Measurements from ENCODE around the gene DDX49. TPM values are rescaled to one million over a fixed set of nuclear protein-coding genes. Genes with fewer than 3 reads are reported as not detected.

The DDX49 gene
- 10 to 100 TPM; 87.4 to 89.2 TPM for total RNA-seq

DNA sequence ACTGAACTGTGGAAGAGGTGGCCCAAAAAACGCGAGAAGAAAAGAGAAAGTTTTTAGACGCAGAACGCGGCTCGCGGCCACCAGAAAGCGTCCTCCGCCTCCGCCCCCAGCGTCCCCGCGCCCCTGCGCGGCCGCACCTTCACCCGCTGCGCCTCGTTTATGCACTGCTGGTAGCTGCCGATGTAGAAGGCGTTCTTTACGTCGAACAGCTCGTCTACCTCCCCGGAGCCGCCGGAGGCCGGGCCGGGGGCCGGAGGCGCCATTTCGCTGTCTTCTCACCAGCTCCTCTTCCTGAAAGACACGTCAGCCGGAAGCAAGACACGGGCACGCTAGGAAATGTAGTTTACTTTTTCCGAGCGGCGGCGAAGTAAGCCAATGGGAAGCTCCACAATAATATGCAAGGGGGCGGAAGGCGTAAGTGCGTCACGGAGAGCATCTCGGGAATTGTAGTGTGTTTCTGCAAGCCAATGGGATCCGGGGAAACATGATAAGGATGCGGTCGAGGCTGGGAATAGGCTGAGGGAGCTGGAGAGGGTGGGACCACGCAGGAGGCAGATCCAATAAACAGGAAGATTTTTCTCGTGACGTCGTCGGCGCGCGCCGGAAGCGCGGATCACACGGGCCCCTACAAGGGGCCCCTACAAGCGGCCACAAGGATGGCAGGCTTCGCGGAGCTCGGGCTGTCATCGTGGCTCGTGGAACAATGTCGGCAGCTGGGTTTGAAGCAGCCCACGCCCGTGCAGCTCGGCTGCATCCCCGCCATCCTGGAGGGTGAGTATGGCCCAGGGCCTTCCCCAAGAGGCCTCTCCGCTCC is at the start of gene DDX49, which contains the start of gene COPE:
TSS of gene DDX49 (plus strand) at position 630 of the 814 bp plus-strand sequence. CDS start at position 657, 27 bp downstream.
TSS of gene COPE (minus strand) at position 302 of the 814 bp plus-strand sequence. CDS start at position 263, 39 bp downstream.
- H3K36me3 Mint-ChIP-seq = peaks cover 38% of the 10 kb centered on the region
- peak within 1 kb of the TSS; percentile 89 for H3K27ac Mint-ChIP-seq
- H3K4me1 Mint-ChIP-seq = peaks cover 30% of the 10 kb centered on the region
- DNase-seq = peak; percentile 94
- H3K27me3 Mint-ChIP-seq = peaks cover 3% of the 10 kb centered on the region
- no peaks in the 10 kb centered on the region for H3K9me3 Mint-ChIP-seq
- H3K4me3 Mint-ChIP-seq = peak within 1 kb of the TSS; percentile 99

DNA sequence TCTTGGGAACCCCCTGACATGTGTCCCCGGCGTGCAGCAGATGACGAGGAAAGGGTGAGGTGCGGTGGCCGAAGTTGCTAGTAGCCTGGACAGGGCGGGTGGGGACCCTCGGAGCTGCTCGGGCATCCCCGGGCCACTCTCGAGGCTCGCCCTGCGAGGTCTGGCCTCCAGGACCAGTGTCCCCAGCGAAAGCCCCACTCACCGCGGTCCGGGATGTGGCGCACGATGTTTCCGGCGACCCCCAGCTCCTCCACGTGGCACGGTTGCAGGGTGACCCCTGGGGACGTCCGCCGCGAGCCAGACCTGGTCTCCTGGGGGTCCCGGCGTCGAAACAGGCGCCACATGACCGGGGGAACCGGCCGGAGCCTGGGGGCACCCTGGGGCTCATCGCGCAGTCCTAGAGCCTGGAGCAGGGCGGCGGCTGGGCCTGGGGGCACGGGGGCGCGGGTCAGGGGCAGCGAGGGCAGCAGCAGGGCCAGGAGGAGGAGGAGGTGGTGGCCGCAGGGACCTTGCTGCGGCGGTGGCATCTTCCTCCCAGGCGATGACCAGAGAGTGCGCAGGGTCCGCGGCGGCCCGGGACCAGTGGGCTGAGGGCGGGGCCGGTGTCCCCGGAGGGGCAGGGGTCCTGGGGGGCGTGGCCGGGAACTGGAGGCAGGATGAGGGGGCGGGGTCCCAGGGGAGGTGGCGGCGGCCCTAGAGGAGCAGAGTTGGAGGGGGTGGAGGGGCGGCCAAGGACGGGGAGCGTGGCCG is 49.6 kb upstream of the DDX49 start:
- no peaks in the 10 kb centered on the region for H3K4me1 Mint-ChIP-seq
- DNase-seq = no peak
- H3K4me3 Mint-ChIP-seq = no peak overlapping the region
- H3K27ac Mint-ChIP-seq = no peak overlapping the region
- peaks cover 17% of the 10 kb centered on the region for H3K36me3 Mint-ChIP-seq
- no peaks in the 10 kb centered on the region for H3K9me3 Mint-ChIP-seq
- H3K27me3 Mint-ChIP-seq = peaks cover 18% of the 10 kb centered on the region

GRCh38 chr19:18870531-18871172 is 48.9 kb upstream of the DDX49 start:
- no peak for DNase-seq
- Mint-ChIP-seq H3K27me3 (peaks cover 18% of the 10 kb centered on the region), H3K4me3 (no peak overlapping the region), H3K36me3 (peaks cover 17% of the 10 kb centered on the region), H3K27ac (no peak overlapping the region), H3K9me3 (no peaks in the 10 kb centered on the region), H3K4me1 (no peaks in the 10 kb centered on the region)

GRCh38 chr19:18871543-18871942 is 48.0 kb upstream of the DDX49 start:
- Mint-ChIP-seq H3K4me1 (no peaks in the 10 kb centered on the region), H3K27ac (no peak overlapping the region), H3K27me3 (peaks cover 18% of the 10 kb centered on the region), H3K9me3 (no peaks in the 10 kb centered on the region), H3K4me3 (no peak overlapping the region), H3K36me3 (peaks cover 11% of the 10 kb centered on the region)
- DNase-seq = no peak

GRCh38 chr19:18875726-18876125 is 43.8 kb upstream of the DDX49 start:
- H3K4me3 Mint-ChIP-seq = no peak overlapping the region
- no peaks in the 10 kb centered on the region for H3K4me1 Mint-ChIP-seq
- peaks cover 10% of the 10 kb centered on the region for H3K27me3 Mint-ChIP-seq
- H3K36me3 Mint-ChIP-seq = peaks cover 3% of the 10 kb centered on the region
- no peak for DNase-seq
- H3K9me3 Mint-ChIP-seq = no peaks in the 10 kb centered on the region
- no peak overlapping the region for H3K27ac Mint-ChIP-seq

GRCh38 chr19:18876865-18877264 is 42.6 kb upstream of the DDX49 start:
- DNase-seq = no peak
- no peaks in the 10 kb centered on the region for H3K36me3 Mint-ChIP-seq
- H3K4me3 Mint-ChIP-seq = no peak overlapping the region
- peaks cover 6% of the 10 kb centered on the region for H3K27me3 Mint-ChIP-seq
- H3K4me1 Mint-ChIP-seq = no peaks in the 10 kb centered on the region
- no peaks in the 10 kb centered on the region for H3K9me3 Mint-ChIP-seq
- H3K27ac Mint-ChIP-seq = no peak overlapping the region

- Mint-ChIP-seq H3K27me3 (peaks cover under 1% of the 10 kb centered on the region), H3K36me3 (no peaks in the 10 kb centered on the region), H3K27ac (no peak overlapping the region), H3K4me3 (no peak overlapping the region), H3K4me1 (no peaks in the 10 kb centered on the region), H3K9me3 (no peaks in the 10 kb centered on the region)
- no peak for DNase-seq
These were observed 41.3 kb upstream of the DDX49 start for GRCh38 chr19:18878058-18878797.

DNA sequence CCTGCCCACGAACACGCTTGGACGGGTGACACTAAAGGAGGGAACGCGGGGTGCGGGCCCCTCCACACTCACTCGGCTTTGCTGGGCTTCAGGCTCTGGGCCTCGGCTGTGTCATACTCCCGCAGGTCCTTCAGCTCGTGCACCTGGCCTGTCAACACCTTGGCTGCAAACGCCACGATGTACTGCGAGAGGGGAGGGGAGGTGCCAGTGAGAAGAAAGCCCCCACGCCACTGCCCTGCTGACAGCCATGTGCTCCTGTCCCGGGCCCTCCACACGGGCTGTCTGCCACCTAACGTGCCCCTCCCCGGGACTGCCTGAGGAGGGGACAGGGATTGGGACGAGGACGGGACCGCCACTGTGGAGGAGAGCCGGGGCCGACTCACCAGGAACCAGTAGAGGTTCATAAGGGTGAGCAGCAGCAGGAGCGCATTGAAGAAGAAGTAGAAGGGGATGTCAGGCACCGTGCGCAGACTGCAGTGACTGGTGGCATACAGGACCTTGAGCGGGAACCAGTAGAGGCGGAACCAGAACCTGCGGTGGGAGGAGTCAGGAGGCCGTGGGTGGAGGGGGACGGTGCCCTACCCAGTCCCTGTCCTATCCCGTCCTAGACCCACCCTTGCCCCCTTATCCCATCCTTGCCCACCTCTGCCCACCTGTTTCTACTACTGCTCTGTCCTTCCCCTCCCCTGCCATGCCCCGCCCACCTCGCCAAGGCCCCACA is 40.5 kb upstream of the DDX49 start:
- no peaks in the 10 kb centered on the region for H3K27me3 Mint-ChIP-seq
- H3K36me3 Mint-ChIP-seq = no peaks in the 10 kb centered on the region
- DNase-seq = no peak
- H3K9me3 Mint-ChIP-seq = no peaks in the 10 kb centered on the region
- H3K27ac Mint-ChIP-seq = no peak overlapping the region
- H3K4me1 Mint-ChIP-seq = no peaks in the 10 kb centered on the region
- no peak overlapping the region for H3K4me3 Mint-ChIP-seq

GRCh38 chr19:18879579-18880373 is 39.7 kb upstream of the DDX49 start:
- Mint-ChIP-seq H3K4me1 (no peaks in the 10 kb centered on the region), H3K36me3 (no peaks in the 10 kb centered on the region), H3K9me3 (no peaks in the 10 kb centered on the region), H3K27me3 (no peaks in the 10 kb centered on the region), H3K4me3 (no peak overlapping the region), H3K27ac (no peak overlapping the region)
- DNase-seq = peak; percentile 54

DNA sequence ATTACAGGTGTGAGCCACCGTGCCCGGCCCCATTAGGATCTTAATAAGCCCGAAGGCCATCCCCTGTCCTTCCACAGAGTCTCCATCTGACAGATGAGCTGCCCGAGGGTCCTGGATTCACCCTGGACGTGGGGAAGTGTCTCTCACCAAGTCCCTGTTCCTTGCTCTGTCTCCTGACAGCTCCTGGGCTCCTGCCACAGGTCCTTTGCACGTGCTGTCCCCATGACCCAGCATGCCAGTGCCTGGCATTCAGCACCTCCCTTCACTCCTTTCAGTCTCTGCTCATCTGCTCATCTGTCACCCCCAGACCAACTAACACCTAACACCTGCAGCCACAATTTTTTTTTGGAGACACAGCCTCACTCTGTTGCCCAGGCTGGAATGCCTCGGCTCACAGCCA is 38.0 kb upstream of the DDX49 start:
- Mint-ChIP-seq H3K36me3 (no peaks in the 10 kb centered on the region), H3K27me3 (no peaks in the 10 kb centered on the region), H3K4me3 (no peak overlapping the region), H3K4me1 (no peaks in the 10 kb centered on the region), H3K27ac (no peak overlapping the region), H3K9me3 (no peaks in the 10 kb centered on the region)
- DNase-seq = no peak

GRCh38 chr19:18883526-18884304 is 35.8 kb upstream of the DDX49 start:
- H3K27me3 Mint-ChIP-seq = peaks cover 4% of the 10 kb centered on the region
- H3K27ac Mint-ChIP-seq = no peak overlapping the region
- no peaks in the 10 kb centered on the region for H3K36me3 Mint-ChIP-seq
- H3K4me3 Mint-ChIP-seq = no peak overlapping the region
- H3K4me1 Mint-ChIP-seq = no peaks in the 10 kb centered on the region
- no peak for DNase-seq
- H3K9me3 Mint-ChIP-seq = no peaks in the 10 kb centered on the region

DNA sequence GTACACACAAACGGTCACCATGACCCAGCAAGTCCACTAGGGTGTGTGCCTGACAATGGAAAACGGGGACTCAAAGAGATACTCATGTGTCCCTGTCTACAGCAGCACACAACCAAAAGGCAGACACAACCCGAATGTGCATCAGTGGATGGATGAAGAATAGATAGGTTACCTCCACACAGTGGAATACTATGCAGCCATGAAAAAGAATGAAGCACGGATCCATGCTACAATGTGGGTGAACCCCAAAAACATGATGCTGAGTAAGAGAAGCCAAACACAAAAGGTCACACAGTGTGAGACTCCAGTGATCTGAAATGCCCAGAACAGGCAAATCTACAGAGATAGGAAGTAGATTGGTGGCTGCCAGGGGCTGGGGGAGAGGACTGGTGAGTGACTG is 32.5 kb upstream of the DDX49 start:
- H3K4me3 Mint-ChIP-seq = no peak overlapping the region
- no peaks in the 10 kb centered on the region for H3K4me1 Mint-ChIP-seq
- H3K9me3 Mint-ChIP-seq = no peaks in the 10 kb centered on the region
- no peak for DNase-seq
- no peaks in the 10 kb centered on the region for H3K36me3 Mint-ChIP-seq
- H3K27me3 Mint-ChIP-seq = peaks cover 14% of the 10 kb centered on the region
- no peak overlapping the region for H3K27ac Mint-ChIP-seq
